Peyer's patch (tissue), 4 donors: ENCODE results near the gene KRT12.

Experiments used
- POLR2A ChIP-seq, 2 donors: fragments of 450-650 bp; IDR thresholded peaks; one replicate each; pipeline ENCODE4 v1.5.1; 2017; ENCODE audit warnings: antibody characterized with exemption in 2 of 2, mild to moderate bottlenecking in 2 of 2, moderate library complexity in 2 of 2
- TF ChIP-seq, protein P1 (sequence below), 6 experiments: fragments of 450-650 bp in 4 of 6; fragments of 200-600 bp in 2 of 6; sonication (generic) in 1 of 6; IDR thresholded peaks; one replicate each; pipeline ENCODE4 v1.5.1; 2017 to 2019; ENCODE audit warnings: antibody characterized with exemption in 6 of 6, mild to moderate bottlenecking in 3 of 6, moderate library complexity in 1 of 6

DNA sequence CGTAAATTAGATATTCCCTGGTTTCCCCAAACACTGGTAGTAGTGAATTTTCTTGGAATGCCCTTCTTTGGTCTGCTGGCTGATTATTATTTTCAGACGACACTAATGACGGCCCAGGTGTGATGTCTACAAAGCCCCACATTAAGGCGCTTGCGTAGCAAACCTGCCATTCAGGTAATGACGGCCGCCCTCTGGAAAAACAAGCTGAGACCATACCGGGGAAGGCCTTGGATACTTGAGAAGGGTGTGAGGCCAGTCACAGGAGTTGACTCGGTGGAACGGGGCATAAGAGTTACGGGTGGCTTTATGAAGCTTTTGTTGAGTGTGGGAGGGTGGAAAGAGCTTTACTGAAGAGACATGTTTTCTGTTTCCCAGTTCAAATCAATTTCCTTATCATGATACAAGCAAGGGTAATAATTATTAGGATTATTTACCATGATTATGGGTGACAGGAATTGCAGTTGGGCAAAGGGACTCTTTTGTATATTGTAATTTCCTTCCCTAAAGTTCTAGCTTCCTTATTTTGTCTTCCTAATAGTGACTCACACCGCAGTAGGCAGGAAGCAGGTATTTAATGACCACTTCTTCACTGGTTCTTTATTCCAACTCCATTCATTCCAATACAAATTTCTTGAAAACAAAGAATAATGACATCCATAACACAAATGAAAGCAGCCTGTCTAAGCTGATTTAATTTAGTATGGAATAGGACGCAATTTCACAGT is 45.6 kb upstream of the KRT12 start:
- no peak for TF ChIP-seq POLR2A (IDR thresholded peaks at IDR 0.05)
- TF ChIP-seq, protein P1, sequence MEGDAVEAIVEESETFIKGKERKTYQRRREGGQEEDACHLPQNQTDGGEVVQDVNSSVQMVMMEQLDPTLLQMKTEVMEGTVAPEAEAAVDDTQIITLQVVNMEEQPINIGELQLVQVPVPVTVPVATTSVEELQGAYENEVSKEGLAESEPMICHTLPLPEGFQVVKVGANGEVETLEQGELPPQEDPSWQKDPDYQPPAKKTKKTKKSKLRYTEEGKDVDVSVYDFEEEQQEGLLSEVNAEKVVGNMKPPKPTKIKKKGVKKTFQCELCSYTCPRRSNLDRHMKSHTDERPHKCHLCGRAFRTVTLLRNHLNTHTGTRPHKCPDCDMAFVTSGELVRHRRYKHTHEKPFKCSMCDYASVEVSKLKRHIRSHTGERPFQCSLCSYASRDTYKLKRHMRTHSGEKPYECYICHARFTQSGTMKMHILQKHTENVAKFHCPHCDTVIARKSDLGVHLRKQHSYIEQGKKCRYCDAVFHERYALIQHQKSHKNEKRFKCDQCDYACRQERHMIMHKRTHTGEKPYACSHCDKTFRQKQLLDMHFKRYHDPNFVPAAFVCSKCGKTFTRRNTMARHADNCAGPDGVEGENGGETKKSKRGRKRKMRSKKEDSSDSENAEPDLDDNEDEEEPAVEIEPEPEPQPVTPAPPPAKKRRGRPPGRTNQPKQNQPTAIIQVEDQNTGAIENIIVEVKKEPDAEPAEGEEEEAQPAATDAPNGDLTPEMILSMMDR (IDR thresholded peaks at IDR 0.05) = no peak
